GM18861 (cell line): Measurements from ENCODE around the gene MIGA2.

Source experiments
- ATAC-seq: cut with Tn5 transposase; IDR thresholded peaks from one replicate; pipeline ENCODE4 v1.9.1; 2021; ENCODE audit not compliant: unreplicated experiment

MIGA2 gene

GRCh38 chr9:129070696-129071525, 34.5 kb downstream of the MIGA2 start:
- no peak for ATAC-seq

- no peak for ATAC-seq
Measured at GRCh38 chr9:129071526-129072126, 35.2 kb downstream of the MIGA2 start.

- ATAC-seq = no peak
Measured at GRCh38 chr9:129072171-129072570, 35.7 kb downstream of the MIGA2 start.

- ATAC-seq = no peak
Measured at GRCh38 chr9:129073404-129073803, 37.0 kb downstream of the MIGA2 start.

GRCh38 chr9:129074106-129074505, 37.7 kb downstream of the MIGA2 start:
- no peak for ATAC-seq

GRCh38 chr9:129075996-129076639, 39.7 kb downstream of the MIGA2 start:
- ATAC-seq = no peak

- no peak for ATAC-seq
Measured at GRCh38 chr9:129076640-129077037, 40.2 kb downstream of the MIGA2 start.

- ATAC-seq = no peak
Measured at GRCh38 chr9:129077236-129077635, 40.8 kb downstream of the MIGA2 start.

GRCh38 chr9:129078691-129079503, 42.5 kb downstream of the MIGA2 start:
- no peak for ATAC-seq

- no peak for ATAC-seq
Measured at GRCh38 chr9:129079829-129080228, 43.4 kb downstream of the MIGA2 start.

GRCh38 chr9:129080298-129080600, 43.8 kb downstream of the MIGA2 start:
- peak; percentile 1 for ATAC-seq

GRCh38 chr9:129080601-129081387, 44.4 kb downstream of the MIGA2 start, which contains the start of gene DOLPP1:
TSS of gene DOLPP1 (plus strand) at chr9:129081111. CDS start at chr9:129081132, 21 bp downstream.
- ATAC-seq = peak; percentile 87

GRCh38 chr9:129081388-129081904, 45.0 kb downstream of the MIGA2 start:
- ATAC-seq = no peak

GRCh38 chr9:129084087-129084486, 47.7 kb downstream of the MIGA2 start:
- no peak for ATAC-seq

GRCh38 chr9:129089246-129089645, 52.8 kb downstream of the MIGA2 start:
- no peak for ATAC-seq

GRCh38 chr9:129093602-129094386, 57.4 kb downstream of the MIGA2 start:
- no peak for ATAC-seq

- no peak for ATAC-seq
Measured at GRCh38 chr9:129094387-129095169, 58.2 kb downstream of the MIGA2 start.

GRCh38 chr9:129095170-129095667, 58.8 kb downstream of the MIGA2 start:
- ATAC-seq = no peak
